Ureter (tissue), 1 donor: ENCODE data around the gene STEAP1B. TPM values are rescaled to one million over a fixed set of nuclear protein-coding genes. Genes with fewer than 3 reads are reported as not detected.

Experiments
- DNase-seq: peaks from one replicate; pipeline ENCODE4 v3.0.0-alpha.2; 2020; ENCODE audit warnings: low spot score
- total RNA-seq: library from RNA; stranded (reverse); gene quantifications from one replicate; pipeline ENCODE4 v1.2.4, GENCODE V29; 2023
- donor health status: DM: yes; HTN: yes; CAD: no.

The STEAP1B gene
- total RNA-seq, 1 donor from 2014 or later: 0.73 TPM

DNA sequence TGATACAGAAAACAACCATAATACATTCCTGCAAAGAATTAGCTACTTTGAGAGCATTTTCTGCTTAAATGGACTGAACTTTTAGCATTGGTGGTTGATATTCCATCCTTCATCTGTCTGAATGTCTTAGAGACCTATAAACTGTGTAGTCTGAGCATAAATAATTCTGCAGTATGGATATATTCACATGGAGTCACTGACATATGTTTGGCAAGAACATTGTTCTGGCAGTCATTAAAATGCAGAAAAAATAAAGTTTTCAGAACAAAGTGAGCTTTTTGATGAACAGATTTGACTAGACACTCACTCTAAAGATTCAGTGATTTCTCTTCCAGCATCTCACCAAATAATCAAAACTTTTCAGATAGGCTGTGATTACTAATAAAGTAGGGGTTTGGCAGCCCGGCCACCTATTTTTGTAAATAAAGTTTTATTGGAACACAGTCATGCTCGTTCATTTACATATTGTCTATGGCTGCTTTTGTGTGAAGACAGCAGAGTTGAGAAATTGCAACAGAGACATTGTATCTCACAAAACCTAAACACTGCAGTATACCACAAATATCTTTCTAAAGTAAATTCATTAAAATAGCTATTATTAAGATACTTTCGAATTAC is 98.9 kb downstream of the STEAP1B start:
- DNase-seq: no peak

DNA sequence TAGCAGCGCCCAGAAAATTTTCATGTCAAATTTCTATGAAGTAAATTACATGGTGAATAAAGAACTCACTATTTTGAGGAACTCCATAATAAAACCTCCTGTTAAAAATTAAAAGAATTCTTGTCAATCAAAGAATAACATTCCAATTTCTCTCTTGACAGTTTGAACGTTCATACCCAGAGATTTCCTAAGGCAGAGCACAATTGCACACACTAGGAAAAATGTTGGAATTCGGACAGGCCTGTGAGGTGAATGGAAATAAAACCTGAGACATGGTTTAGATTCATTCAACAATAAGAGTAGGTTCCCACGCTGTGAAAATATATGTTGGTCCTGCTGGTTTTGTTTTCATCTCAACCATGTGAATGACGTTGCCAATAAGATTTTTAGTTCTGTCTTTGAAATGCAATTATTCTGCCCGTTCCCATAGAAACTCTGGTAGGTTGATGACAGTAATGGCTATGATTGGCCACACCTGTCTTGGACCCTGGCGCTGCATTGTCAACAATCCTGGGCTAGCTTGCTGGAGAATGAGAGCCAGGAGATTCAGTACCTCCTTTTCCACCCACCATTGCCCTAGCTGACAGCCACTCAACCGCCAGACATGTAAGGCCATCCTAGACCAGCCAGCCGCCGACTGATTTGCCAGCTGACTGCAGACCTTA is 99.7 kb downstream of the STEAP1B start:
- DNase-seq: no peak

DNA sequence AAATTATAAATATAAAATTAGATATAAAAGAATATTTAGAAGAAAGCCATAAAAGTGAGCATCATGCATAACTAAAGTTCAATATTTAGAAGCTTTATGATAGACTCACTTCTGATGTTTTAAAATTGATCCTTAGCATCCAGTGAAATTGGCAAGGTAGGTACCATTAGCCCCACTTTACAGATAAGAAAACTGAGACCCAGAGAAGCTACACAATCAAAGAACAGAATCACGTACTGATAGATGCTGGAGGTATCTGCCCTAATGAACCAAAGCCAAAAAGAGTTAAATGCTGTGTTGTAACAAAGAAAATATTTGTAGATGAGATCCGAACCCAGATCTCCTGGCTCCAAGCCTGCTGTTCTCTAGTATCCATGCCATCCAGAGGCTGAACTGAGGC is 100.4 kb downstream of the STEAP1B start:
- no peak for DNase-seq

DNA sequence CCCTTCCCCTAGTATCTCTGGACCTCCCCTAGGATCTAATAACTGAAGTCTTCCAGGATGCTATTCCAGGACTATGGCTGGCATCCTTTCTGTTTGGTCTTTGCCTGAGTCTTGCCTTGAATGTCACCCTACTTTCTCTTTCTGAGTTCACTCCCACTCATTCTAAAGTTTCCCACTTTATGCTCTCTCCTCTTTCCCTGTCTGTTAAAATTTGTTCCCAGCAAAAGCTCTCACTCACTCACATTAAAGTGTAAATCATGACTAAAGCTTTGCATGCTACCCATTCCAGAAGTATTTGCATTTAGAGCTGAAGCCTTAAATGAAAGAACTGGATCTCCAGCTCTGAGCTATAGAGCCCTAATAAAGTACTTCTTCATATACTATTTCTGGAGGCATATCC is 100.9 kb downstream of the STEAP1B start:
- no peak for DNase-seq

DNA sequence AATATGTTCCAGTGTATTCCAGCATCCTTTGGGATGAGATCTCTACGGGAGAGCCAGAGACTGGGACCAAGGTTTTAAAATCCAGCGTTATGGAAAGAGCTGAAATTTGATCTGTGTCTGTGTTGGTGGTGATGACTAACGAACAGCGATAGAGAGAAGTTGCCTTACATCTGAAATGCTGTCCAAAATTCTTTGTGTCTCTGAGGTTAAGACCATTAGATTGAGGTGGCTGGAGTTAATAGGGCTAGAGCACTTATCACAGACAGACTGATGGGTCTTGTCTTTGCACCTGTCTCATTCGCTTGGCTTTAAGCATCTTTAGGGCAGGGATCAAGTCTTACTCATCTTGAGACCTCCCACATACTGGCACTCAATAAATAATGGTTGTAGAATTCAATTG is 102.0 kb downstream of the STEAP1B start:
- no peak for DNase-seq

DNA sequence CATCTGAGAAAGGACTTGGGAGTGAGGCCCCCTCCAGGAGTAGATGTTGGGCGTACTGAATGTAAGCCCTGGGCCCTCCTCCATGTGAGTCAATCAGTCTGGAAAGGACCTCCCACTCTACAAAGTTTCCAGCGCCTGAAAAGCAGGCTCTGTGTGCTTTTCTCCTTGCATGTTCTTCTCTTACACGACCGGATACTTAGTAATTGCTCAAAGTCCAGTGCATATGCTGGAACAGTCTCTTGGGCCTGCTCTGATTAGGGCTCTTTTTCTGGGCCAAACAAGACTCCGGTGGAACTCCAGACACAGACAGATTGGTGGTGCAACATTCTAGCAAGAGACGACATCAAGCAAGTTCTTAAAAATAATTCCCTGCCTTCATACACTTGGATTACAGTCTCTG is 104.8 kb downstream of the STEAP1B start:
- no peak for DNase-seq

DNA sequence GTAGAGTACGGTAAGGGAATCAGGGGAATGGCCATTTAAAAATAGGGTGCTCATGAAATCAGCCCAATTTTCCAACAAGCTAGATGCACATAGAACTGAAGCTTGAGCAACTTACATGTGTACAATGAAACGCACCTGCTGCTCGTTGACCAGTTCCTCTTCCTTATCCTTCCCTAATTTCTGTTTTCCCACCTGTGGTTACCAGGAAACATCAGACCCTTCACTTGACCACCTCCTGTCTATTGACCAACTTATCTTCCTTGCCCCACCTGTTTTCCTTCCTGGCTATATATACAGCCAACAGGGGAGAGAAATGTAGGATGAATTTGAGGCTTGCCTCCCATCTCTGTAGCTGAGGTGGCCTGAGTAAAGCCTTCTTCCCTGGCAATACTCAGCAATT is 105.2 kb downstream of the STEAP1B start:
- DNase-seq: no peak

DNA sequence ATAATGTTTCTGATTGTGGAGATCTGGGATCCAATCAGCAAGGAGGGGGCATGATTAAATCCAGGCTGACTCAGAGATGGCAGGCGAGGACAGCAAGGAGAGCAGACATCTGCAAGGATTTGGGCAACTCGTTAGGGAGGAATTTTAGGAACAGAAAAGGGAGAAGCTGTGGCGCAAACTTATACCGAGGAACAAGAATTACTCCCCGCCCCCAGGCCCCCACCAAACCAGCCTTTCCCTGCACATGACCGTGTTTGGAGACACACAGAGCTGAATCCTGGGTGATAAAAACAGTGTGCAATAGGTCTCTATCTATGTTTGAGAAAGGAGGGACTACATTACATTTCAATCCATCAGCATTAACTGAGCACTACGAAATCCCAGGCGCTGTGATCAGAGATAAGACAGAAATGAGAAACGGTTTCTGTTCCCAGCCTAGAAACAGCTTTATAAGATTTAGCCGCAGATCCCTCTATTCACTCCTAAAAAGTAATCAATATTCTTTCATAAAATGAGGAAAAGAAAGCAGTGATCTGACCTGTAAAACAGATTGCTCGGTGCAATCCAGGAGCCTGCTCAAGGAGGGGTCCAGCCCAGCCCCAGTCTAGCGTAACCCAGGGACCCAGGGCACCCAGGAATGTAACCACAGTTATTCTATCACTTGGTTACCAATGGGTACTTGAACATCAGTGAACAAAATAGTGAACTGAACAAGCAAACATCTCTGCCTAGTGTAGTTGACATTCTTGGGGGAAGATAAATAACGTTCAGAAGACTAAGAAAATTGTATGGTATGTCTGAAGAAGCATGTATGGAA is 105.9 kb downstream of the STEAP1B start:
- no peak for DNase-seq

DNA sequence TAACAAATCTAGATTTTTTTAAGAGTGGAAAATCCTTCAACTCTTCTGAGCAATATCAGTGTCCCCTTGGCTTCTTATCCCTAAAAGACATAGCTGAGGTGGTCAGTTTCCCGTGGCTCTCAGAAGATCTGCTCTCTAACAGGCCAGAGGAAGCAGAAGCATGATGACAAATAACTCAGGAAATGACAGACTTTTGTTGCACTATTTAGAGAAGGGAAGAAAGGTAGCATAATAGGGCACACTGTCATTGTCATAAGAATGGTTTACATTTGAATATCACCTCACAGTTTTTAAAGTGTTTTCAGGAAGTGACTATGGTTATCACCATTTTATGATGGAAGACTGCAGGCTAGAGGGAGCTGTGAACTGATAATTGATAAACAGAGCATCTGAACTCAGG is 109.5 kb downstream of the STEAP1B start:
- DNase-seq: no peak

DNA sequence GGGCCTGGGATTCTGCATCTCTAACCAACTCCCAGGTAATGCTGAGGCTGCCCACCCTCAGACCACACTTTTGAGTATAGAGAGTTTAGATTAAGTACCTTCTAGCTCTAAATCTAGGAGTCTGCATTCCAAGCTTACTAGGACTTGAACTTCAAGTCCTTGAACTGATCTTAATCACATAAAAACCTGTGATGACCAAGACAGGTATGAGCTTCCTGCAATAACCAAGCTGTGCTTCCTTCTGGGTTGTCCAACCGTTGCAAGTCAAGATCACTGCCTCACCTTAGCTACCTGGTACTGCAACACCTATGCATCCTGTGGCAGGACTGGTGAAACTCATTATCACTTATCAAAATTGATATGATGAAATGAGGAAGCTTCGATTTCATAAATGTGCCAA is 110.1 kb downstream of the STEAP1B start:
- no peak for DNase-seq

DNA sequence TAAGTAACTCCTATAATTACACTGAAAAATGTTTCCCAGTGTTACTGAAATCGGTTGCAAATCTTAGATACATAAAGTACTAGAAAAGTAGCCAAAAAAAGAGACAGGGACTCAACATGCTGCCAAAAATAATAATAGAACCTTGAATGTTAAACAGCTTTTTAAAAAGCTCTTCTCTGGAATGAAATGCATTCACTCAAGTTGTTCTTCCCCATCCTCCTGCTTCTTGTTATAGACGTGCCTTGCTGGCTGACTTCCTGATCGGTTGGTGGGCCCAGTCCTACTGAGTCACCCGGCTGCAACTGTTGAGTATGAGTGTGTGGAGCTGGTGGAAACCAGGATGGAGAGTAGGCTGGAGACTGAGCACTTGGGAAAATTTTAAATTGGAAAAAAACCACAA is 112.4 kb downstream of the STEAP1B start:
- no peak for DNase-seq

DNA sequence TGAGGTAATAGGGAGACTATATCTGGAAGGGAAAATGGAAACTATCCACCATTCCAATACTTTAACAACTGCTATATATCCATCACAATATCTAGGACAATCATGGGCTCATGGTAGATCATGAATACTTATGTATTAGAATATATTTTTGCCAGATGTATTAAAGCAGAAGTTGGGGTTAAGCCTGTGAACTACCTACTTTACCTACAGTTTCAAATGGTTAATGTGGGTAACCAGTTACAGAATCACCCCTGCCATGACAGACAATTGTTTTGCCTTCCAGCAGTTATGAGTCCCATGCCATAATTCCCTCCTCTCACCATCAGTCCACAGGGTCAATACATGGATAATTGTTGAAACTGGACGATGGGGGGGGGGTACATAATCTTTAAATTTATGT is 113.1 kb downstream of the STEAP1B start:
- no peak for DNase-seq

DNA sequence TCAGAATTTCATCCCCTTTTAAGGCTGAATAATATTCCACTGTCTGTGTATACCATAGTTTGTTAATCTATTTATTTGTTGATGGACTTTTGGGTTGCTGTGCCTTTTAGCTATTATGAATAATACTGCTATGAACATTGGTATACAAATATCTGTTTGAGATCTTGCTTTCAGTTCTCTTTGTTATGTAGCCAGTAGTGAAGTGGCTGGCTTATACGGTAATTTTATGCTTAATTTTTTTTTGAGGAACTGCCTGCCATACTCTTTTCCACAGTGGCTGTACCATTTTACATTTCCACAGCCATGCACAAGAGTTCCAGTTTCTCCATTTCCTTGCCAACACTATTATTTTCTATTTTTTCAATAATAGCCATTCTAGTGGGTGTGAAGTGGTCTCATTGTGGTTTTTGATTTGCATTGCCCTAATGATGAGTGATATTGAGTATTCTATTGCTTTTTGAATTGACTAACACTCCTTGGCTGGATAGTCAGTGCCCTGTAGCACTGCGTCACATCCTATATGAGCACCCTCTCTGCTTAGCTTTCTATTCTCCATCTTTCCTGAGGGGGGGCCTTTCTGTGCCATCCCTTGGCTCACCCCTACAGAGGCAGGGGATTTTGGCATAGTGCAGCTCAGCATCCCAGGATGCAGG is 113.7 kb downstream of the STEAP1B start:
- no peak for DNase-seq

DNA sequence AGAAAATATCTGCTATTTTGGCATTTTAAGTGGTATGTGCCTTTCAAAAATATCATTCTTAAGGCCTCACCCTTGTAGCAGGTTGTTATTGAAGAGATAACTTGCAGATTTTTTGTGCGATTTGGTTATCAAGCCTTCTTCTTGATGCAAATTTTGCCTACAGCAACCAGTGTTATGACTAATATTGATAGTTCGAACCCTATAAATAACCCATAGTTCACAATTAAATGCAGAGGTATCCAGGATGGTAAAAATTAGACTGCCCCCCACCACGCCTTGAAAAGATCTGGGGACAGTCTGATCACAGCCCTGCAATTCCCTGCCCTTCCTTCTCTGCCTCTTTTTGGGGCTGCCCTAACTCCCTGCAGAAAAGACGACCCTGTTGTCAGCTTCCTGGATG is 114.7 kb downstream of the STEAP1B start:
- DNase-seq: no peak

DNA sequence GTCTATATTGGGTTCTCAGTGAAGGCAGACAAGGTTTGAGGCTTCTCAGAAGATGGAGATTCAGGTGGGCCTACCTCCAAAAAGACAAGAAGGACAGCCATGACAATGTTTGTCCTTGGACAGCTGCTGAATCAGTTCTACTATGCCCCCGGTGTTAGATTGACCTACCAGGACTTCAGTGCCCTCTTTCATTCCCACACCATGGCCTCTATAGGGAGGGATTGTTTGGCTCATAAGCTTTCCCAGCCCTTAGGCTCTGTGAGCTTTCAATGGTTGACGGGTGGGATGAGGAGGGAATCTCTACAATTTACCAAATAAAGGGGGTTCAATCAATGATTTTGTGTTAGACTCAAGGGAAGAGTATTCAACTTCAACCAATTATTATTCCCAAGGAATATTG is 119.7 kb downstream of the STEAP1B start:
- DNase-seq: no peak

DNA sequence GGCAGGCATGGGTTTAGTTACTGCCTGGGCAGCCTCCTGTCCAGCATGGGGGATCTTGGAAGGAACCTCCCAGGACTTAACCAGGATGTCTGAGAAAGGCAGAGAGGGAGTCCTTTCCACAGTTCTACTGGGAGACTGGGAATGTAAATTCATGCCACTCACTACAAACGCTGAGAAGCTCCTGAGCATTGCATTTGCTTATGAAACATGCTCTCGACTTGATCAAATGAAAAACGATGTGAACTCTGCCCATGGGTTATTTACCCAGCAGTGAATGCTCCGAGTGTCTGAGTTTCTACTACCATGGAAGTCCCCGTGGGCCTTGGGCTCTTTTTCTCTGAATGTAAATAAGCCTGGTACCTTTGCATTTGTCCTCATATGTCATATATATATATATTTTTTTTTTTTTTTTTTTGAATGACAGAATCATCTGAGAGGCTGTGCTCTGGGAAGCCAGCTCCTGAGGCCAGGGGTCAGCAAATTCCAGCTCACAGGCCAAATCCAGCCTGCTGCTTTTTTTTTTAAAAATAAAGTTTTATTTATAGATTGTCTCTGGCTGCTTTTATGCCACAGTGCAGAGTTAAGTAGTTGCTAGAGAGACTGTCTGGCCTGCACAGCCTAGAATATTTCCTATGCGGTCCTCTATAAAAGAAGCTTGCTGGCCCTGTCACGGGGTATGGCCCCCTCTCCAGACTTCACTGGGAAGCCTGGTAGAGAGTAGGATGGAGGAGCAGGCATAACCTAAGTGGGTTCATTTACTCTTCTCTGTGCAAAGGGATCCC is 121.6 kb downstream of the STEAP1B start:
- DNase-seq: no peak

DNA sequence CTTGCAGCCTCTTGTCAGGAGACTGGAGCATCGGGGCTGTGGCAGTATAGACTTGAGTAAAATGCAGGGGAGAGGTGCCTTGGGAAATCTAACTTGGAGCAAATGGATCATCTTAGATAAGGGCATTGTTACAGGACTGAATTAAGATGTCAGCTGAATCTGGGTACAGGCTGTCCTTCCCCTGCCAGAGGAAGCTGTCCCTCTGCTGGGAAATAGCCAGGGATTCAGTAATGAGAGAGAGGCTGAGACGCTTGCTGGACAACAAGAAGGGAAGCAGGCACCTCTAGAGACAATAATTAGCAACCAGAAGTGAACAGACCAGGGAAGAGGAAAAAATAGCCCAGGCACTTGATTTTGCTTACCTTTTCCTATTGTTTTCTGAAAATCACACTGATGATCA is 122.3 kb downstream of the STEAP1B start:
- no peak for DNase-seq

DNA sequence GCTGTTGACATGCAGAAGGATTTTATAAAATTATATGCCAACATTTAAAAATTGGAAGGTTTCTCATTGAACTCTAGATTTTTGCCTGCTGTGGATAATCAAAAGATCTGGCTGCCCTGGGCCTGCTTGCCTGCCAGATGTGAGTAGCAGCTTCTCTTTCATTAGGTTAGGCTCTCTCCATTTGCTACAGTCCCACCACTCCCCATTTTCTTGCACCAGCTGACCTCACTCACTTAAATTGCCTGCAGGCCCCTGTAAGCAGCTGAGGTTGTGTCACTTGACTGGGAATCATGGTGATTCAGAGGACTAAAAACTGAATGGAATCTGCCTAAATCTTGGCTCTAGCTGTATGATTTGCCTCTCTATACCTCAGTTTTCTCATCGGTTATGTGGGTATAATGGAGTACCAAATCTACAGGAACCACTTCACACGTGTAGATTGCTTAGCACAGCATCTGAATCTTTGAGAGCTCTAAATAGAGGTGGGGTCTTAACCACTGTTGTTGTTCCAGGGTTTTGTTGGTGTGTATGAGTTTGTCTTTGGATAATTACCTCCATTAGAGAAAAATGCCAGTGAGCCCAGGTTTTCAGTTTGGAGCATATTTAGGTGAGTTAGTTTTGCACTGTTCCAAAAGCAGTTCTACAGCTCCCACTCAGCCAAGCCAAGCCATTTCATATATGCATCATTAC is 124.5 kb downstream of the STEAP1B start:
- DNase-seq: no peak

DNA sequence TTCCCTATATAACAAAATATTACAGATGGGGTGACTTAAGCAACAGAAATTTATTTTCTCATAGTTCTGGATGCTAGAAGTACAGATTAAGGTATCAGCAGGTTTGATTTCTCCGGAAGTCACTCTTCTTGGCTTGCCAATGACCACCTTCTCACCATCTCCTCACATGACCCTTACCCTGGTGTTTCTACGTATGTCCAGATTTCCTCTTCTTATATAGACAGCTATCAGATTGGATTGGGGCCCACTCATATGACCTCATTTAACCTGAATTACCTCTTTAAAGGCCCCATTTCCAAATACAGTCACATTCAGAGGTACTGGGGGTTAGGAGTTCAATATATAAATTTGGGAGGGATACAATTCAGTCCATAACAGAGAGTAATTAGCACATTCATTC is 126.1 kb downstream of the STEAP1B start:
- DNase-seq: no peak

DNA sequence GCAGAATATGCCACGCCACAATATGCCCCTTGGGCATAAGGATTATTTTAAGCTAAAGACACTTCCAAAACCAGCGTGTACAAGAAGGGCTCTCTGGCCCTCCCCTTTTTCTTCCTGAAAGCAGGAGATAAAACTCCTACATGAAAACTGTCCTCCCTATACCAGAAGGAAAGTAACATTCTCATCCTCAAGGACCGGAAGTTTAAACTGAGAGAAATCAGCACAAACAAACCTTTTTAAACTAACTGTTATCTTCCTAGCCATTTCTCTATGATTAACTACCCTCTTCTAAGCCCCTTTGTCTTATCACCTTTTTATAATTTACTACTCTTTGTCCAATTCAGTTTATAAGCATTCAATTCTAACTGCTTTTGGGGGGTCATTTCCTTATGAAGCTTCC is 126.6 kb downstream of the STEAP1B start:
- no peak for DNase-seq

DNA sequence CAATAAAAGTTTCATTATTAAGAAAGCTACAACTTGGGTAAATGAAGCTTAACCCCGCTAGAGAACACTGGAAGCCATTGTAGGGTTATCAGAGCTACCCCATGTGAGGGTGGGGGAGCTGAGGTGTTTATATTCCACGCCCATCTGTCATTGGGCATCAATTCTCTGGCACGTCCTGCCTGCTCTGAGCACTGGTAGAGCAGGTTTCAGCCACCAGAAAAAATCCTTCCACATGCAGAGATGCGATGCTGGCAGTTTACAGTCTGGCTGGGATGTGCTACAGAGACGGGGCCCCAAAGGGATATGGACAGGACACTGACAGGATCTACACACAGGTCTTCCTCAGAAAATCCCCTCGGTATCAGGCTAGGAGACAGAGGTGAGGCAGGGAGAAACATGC is 127.1 kb downstream of the STEAP1B start:
- DNase-seq: no peak
